Transverse colon (tissue), 3 donors: ENCODE results near the gene SERBP1.

Source experiments
- CTCF ChIP-seq, 5 experiments: fragments of 200-600 bp in 3 of 5; fragments of 450-650 bp in 2 of 5; sonication (generic) in 3 of 5; IDR thresholded peaks; 1 replicate in 2 of 5; 2 replicates in 3 of 5; pipeline ENCODE4 v1.5.1; 2016 to 2017; ENCODE audit warnings: antibody characterized with exemption in 5 of 5, inconsistent platforms in 3 of 5, mild to moderate bottlenecking in 2 of 5, moderate library complexity in 1 of 5
- POLR2A ChIP-seq: fragments of 450-650 bp; IDR thresholded peaks from one replicate; pipeline ENCODE4 v1.6.1; 2016; ENCODE audit warnings: antibody characterized with exemption, mild to moderate bottlenecking, moderate library complexity

- TF ChIP-seq POLR2A: no peak
- TF ChIP-seq CTCF (IDR thresholded peaks at IDR 0.05): no peak
These were observed 7.8 kb upstream of the SERBP1 start for GRCh38 chr1:67437961-67438360.
